HepG2 (cell line): Measurements from ENCODE around the gene KANSL1. TPM values are rescaled to one million over a fixed set of nuclear protein-coding genes. Genes with fewer than 3 reads are reported as not detected.

Experiments used
- HMG20B ChIP-seq: conservative IDR thresholded peaks from 2 replicates; pipeline ENCODE4 v1.6.1; 2016; ENCODE audit warnings: missing genetic modification reagents, missing compliant biosample characterization
- JDP2 ChIP-seq: sonication (generic); formaldehyde crosslinking; IDR thresholded peaks from 2 replicates; pipeline ENCODE4 v1.8.1; 2022; ENCODE audit warnings: missing genetic modification reagents, borderline replicate concordance
- MEIS1 ChIP-seq: sonication (generic); formaldehyde crosslinking; IDR thresholded peaks from 2 replicates; pipeline ENCODE4 v1.9.0; 2021; ENCODE audit warnings: mild to moderate bottlenecking, missing genetic modification reagents, moderate library complexity, borderline replicate concordance
- MLLT10 ChIP-seq: sonication (generic); formaldehyde crosslinking; IDR thresholded peaks from 2 replicates; pipeline ENCODE4 v1.4.0; 2020; ENCODE audit warnings: missing genetic modification reagents
- NFE2L2 ChIP-seq: fragments of 150-350 bp; IDR thresholded peaks from 2 replicates; pipeline ENCODE4 v1.6.1; 2014; ENCODE audit warnings: low read length
- RAD51 ChIP-seq: fragments of 450-650 bp; IDR thresholded peaks from 2 replicates; pipeline ENCODE4 v1.6.1; 2016; ENCODE audit warnings: borderline replicate concordance
- RNF2 ChIP-seq: fragments of 450-650 bp; conservative IDR thresholded peaks from 2 replicates; pipeline ENCODE4 v1.6.1; 2016; ENCODE audit warnings: low read depth
- SMYD3 ChIP-seq: sonication (generic); formaldehyde crosslinking; IDR thresholded peaks from 2 replicates; pipeline ENCODE4 v1.8.1; 2023; ENCODE audit warnings: mild to moderate bottlenecking, missing genetic modification reagents
- TAF15 ChIP-seq: fragments of 200-400 bp; formaldehyde crosslinking; IDR thresholded peaks from one replicate; pipeline ENCODE4 v1.6.1; 2018; ENCODE audit warnings: mild to moderate bottlenecking, low read depth, low read length; ENCODE audit not compliant: poor library complexity, severe bottlenecking
- TBP ChIP-seq: sonication (generic); formaldehyde crosslinking; IDR thresholded peaks from 2 replicates; pipeline ENCODE4 v1.5.0; 2020; ENCODE audit warnings: missing genetic modification reagents
- THYN1 ChIP-seq: sonication (generic); formaldehyde crosslinking; IDR thresholded peaks from 2 replicates; pipeline ENCODE4 v1.8.1; 2023; ENCODE audit warnings: low read depth, mild to moderate bottlenecking, moderate library complexity, missing genetic modification reagents, borderline replicate concordance
- ZFP62 ChIP-seq: sonication (generic); formaldehyde crosslinking; IDR thresholded peaks from 2 replicates; pipeline ENCODE4 v1.4.0; 2020; ENCODE audit warnings: missing genetic modification reagents
- ZNF282 ChIP-seq: fragments of 450-650 bp; IDR thresholded peaks from 2 replicates; pipeline ENCODE4 v1.6.1; 2018; ENCODE audit not compliant: partially characterized antibody
- ZNF333 ChIP-seq: sonication (generic); formaldehyde crosslinking; IDR thresholded peaks from 2 replicates; pipeline ENCODE4 v1.4.0; 2020; ENCODE audit warnings: mild to moderate bottlenecking, missing genetic modification reagents, borderline replicate concordance
- ZNF564 ChIP-seq: sonication (generic); formaldehyde crosslinking; IDR thresholded peaks from 2 replicates; pipeline ENCODE4 v1.8.1; 2023; ENCODE audit warnings: mild to moderate bottlenecking, missing genetic modification reagents
- ZNF569 ChIP-seq: sonication (generic); formaldehyde crosslinking; IDR thresholded peaks from 2 replicates; pipeline ENCODE4 v1.5.0; 2020; ENCODE audit warnings: mild to moderate bottlenecking, missing genetic modification reagents, moderate library complexity, borderline replicate concordance
- ZNF792 ChIP-seq: IDR thresholded peaks from 2 replicates; pipeline ENCODE4 v1.6.1; 2016
- polyA plus RNA-seq, 8 experiments: library from polyadenylated mRNA; depleted of rRNA in 3 of 8; stranded (reverse) in 7 of 8; unstranded in 1 of 8; fragments of >200 nt; fragmentation: Illumina TruSeq in 4 of 8; extraction: Trizol in 4 of 8; gene quantifications; 2 replicates each; pipeline versions ENCODE4 v1.2.1 to v1.2.3, GENCODE V29; 2011 to 2016; ENCODE audit warnings: low read depth in 4 of 8, missing spikeins in 1 of 8, mixed read lengths in 1 of 8; ENCODE audit not compliant: insufficient read depth in 1 of 8
- total RNA-seq, 5 experiments: library from RNA; depleted of rRNA; stranded (reverse); fragments of >200 nt; fragmentation: Illumina TruSeq; extraction: Trizol; gene quantifications; 2 replicates each; pipeline ENCODE4 v1.2.3, GENCODE V29; 2016; ENCODE audit warnings: low read depth in 1 of 5
- TF ChIP-seq, protein P1 (sequence below): sonication (generic); formaldehyde crosslinking; IDR thresholded peaks from 2 replicates; pipeline ENCODE4 v1.4.0; 2020; ENCODE audit warnings: mild to moderate bottlenecking, missing genetic modification reagents
- TF ChIP-seq, protein P2 (sequence below): IDR thresholded peaks from 2 replicates; pipeline ENCODE4 v1.6.1; 2016; ENCODE audit warnings: missing genetic modification reagents, missing compliant biosample characterization

The KANSL1 gene
- total and polyA plus RNA-seq, 2 of the 13 experiments (the other 11 are each of a cell fraction or from before 2014, with no cell fraction given) = 24.0 to 59.6 TPM

DNA sequence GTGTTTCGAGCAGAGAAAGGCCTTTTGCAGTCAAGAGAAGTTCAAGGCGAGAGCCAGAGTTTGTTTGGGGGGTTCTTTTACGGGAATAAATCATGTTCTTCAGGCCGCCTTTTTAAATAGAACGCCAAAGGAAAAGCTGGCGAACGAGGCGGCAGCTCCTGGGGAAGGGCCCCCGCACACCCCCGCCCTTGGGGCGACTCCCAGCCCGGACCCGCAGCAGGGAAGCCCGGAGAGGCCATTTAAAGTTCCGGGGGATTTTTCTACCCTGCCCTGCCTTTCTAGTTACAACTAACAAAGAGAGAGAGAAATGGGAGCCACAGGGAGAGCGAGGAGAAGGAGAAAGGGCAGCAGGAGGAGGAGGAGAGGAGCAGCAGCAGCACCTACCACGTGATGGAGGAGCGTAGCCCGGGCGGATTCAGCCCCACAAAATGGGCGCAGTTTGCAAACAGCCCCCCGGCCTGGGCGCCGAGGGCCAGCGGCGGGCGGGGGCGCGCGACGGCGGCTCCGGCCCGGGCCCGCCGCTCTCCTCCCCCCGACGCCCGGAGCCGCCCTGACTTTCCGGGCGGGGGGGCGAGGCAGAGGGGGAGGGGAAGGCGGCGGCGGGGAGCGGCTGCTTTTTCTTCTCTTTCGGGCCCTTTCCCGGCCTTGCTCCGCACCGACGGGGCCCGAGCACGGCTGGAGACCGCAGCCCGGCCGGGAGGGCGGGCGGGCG is 634 bp downstream of the KANSL1 start (continued):
- TF ChIP-seq TBP (CRISPR knock-in tag) (no peak), ZNF569 (no peak), MEIS1 (CRISPR knock-in tag) (no peak), ZNF564 (CRISPR knock-in tag) (no peak), NFE2L2 (no peak), SMYD3 (CRISPR knock-in tag) (no peak), ZNF333 (CRISPR knock-in tag) (no peak), ZNF282 (no peak), MLLT10 (CRISPR knock-in tag) (no peak), ZNF792 (CRISPR knock-in tag) (no peak), HMG20B (no peak), RNF2 (no peak), TAF15 (no peak), JDP2 (no peak), THYN1 (CRISPR knock-in tag) (no peak), ZFP62 (CRISPR knock-in tag) (no peak), RAD51 (peak; percentile 39; the same call in 1 of the 2 replicates)
- TF ChIP-seq, protein P1, sequence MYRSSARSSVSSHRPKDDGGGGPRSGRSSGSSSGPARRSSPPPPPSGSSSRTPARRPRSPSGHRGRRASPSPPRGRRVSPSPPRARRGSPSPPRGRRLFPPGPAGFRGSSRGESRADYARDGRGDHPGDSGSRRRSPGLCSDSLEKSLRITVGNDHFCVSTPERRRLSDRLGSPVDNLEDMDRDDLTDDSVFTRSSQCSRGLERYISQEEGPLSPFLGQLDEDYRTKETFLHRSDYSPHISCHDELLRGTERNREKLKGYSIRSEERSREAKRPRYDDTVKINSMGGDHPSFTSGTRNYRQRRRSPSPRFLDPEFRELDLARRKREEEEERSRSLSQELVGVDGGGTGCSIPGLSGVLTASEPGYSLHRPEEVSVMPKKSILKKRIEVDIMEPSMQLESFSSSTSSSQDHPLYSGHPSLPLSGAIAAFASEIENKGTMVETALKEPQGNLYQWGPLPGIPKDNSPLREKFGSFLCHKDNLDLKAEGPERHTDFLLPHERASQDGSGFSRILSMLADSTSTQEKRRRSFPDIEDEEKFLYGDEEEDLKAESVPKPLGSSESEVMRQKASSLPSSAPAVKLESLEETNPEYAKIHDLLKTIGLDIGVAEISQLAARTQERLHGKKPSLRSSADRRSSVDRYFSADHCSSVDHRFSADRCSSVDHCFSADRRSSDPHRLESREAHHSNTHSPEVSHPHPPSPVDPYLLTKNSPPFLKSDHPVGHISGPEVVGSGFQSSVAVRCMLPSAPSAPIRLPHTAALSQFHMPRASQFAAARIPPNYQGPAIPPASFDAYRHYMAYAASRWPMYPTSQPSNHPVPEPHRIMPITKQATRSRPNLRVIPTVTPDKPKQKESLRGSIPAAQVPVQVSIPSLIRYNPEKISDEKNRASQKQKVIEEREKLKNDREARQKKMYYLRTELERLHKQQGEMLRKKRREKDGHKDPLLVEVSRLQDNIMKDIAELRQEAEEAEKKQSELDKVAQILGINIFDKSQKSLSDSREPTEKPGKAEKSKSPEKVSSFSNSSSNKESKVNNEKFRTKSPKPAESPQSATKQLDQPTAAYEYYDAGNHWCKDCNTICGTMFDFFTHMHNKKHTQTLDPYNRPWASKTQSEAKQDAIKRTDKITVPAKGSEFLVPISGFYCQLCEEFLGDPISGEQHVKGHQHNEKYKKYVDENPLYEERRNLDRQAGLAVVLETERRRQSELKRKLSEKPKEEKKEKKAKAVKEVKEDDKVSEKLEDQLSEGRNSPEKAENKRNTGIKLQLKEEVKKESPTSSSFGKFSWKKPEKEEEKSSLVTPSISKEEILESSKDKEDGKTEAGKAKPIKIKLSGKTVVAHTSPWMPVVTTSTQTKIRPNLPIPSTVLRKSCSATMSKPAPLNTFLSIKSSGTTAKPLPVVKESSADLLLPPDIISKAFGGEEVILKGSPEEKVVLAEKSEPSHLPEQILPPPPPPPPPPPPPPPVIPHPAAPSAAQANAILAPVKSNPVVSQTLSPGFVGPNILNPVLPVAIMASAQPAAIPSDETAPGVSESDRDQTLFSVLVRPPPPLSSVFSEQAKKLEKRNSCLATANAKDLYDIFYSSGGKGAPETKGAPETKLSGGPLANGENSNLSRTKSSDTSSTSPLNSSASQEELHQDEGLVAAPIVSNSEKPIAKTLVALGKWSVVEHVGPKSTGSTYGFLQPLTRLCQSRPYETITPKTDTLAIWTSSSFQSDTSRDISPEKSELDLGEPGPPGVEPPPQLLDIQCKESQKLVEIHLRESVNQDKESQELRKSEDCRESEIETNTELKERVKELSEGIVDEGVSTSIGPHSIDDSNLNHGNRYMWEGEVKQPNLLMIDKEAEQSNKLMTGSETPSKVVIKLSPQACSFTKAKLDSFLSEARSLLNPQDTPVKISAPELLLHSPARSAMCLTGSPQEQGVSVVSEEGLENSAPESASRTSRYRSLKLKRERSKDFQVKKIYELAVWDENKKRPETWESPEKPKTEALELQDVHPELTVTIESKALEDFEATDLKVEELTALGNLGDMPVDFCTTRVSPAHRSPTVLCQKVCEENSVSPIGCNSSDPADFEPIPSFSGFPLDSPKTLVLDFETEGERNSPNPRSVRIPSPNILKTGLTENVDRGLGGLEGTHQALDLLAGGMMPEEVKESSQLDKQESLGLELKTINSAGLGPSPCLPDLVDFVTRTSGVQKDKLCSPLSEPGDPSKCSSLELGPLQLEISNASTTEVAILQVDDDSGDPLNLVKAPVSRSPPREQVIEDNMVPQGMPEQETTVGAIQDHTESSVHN (CRISPR knock-in tag) = no peak
- TF ChIP-seq, protein P2, sequence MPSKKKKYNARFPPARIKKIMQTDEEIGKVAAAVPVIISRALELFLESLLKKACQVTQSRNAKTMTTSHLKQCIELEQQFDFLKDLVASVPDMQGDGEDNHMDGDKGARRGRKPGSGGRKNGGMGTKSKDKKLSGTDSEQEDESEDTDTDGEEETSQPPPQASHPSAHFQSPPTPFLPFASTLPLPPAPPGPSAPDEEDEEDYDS (CRISPR knock-in tag) = peak; percentile 26; the same call in 1 of the 2 replicates
